Testis (tissue), 3 donors: ENCODE measurements around the gene RAPGEF4. TPM values are rescaled to one million over a fixed set of nuclear protein-coding genes. Genes with fewer than 3 reads are reported as not detected.

Source experiments
- DNase-seq: peaks from one replicate; pipeline ENCODE4 v3.0.0-alpha.2; 2019
- H3K27ac ChIP-seq, 2 donors: fragments of 200-600 bp; sonication (generic); one replicate each; pipeline ENCODE4 v1.5.1; 2019
- H3K27me3 ChIP-seq: fragments of 200-600 bp; sonication (generic); one replicate; pipeline ENCODE4 v1.5.1; 2019
- H3K36me3 ChIP-seq: fragments of 200-600 bp; sonication (generic); one replicate; pipeline ENCODE4 v1.5.1; 2017; ENCODE audit warnings: low read depth; ENCODE audit errors: missing control alignments
- H3K4me1 ChIP-seq: fragments of 200-600 bp; sonication (generic); one replicate; pipeline ENCODE4 v1.5.1; 2019
- H3K4me3 ChIP-seq, 2 donors: fragments of 200-600 bp; sonication (generic); one replicate each; pipeline ENCODE4 v1.5.1; 2017 to 2019
- H3K9me3 ChIP-seq: fragments of 200-600 bp; sonication (generic); one replicate; pipeline ENCODE4 v1.5.1; 2017
- CTCF ChIP-seq, 3 experiments: fragments of 450-650 bp in 2 of 3; fragments of 200-600 bp in 1 of 3; sonication (generic) in 1 of 3; IDR thresholded peaks; one replicate each; pipeline ENCODE4 v1.5.1; 2016 to 2019; ENCODE audit warnings: antibody characterized with exemption in 3 of 3, mild to moderate bottlenecking in 2 of 3, moderate library complexity in 1 of 3
- POLR2A ChIP-seq: fragments of 450-650 bp; IDR thresholded peaks from one replicate; pipeline ENCODE4 v1.6.1; 2017; ENCODE audit warnings: antibody characterized with exemption, mild to moderate bottlenecking, moderate library complexity
- WGBS, 2 donors: methylation state at CpG; one replicate each; pipeline ENCODE4 v1.1.5; 2018; 5-methylcytosine and 5-hydroxymethylcytosine counted together
- intact Hi-C: fragments of 100-400 bp; cut with DNase I; formaldehyde crosslinking; loops from one replicate; pipeline ENCODE4 v1.15.1; 2023; ENCODE audit warnings: low total_unique reads
- polyA plus RNA-seq: library from polyadenylated mRNA; stranded (reverse); fragments of 350-450 nt; fragmentation: Illumina TruSeq; extraction: RNeasy Lipid Tissue Mini Kit (QIAGEN cat#74804); gene quantifications from one replicate; pipeline ENCODE4 v1.2.3, GENCODE V29; 2014; ENCODE audit warnings: low read depth, low replicate concordance; ENCODE audit not compliant: insufficient read depth
- total RNA-seq, 2 donors: library from RNA; depleted of rRNA; stranded (reverse); fragments of >200 nt; gene quantifications; one replicate each; pipeline ENCODE4 v1.2.3, GENCODE V29; 2016

The RAPGEF4 gene
- total and polyA plus RNA-seq, 3 donors from 2014 or later = 14.3 to 42.6 (median 22.5) TPM

DNA sequence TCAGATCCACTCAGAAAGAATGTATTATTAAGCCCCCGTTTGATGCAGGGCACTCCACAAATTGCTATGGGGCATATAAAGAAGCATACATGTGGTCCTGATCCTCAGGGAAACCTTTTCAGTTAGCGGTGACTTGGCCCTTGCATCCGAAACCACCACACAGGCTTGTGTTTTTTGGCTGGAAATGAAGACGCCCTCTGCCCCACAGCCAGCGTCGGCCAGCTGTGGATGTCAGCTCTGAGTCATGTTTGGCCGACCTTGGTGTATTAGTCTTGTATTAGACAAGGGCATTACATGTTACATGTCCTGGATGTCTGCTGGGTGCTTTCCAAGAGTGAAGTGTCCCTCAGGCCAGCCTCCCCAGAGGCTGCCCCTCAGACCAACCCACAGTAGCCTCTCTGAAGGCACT, 232.4 kb downstream of the RAPGEF4 start:
- H3K27me3 ChIP-seq = no peaks in the 10 kb centered on the region
- intact Hi-C loops = no loop called here
- 50 to 56% methylated on average over 7 of the region's 7 CpGs for WGBS, 2 donors
- DNase-seq = peak; percentile 36
- H3K9me3 ChIP-seq = no peaks in the 10 kb centered on the region
- no peak overlapping the region for H3K27ac ChIP-seq
- H3K4me3 ChIP-seq = no peak overlapping the region
- H3K36me3 ChIP-seq = no peaks in the 10 kb centered on the region
- TF ChIP-seq CTCF (IDR thresholded peaks at IDR 0.05) (no peak), POLR2A (no peak)
- no peaks in the 10 kb centered on the region for H3K4me1 ChIP-seq

DNA sequence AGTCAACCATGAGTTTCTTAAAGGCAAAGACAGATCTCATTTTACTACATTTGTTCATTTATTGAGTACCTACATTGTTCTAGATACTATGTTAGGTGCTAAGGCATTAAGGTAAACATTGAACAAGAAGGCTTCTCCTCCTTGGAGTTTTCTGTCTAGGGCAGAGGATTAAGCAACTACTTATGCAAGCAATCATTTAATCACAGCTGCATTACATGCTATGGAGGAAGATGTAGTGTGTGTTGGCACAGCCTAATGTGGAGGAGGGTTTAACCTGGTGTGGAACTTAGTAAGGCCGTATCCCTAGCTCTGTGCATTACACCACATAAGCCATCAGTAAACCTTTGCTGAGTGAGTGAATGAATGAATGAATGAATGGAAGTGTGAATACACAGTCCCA, 233.5 kb downstream of the RAPGEF4 start:
- no peak for TF ChIP-seq CTCF (IDR thresholded peaks at IDR 0.05)
- no peak for TF ChIP-seq POLR2A
- WGBS, 2 donors = 93 to 100% methylated on average over 1 of the region's 1 CpG
- Histone ChIP-seq H3K36me3 (no peaks in the 10 kb centered on the region), H3K4me1 (no peaks in the 10 kb centered on the region), H3K27ac (no peak overlapping the region), H3K9me3 (no peaks in the 10 kb centered on the region), H3K4me3 (no peak overlapping the region), H3K27me3 (no peaks in the 10 kb centered on the region)
- intact Hi-C loops = no loop called here
- DNase-seq = no peak

DNA sequence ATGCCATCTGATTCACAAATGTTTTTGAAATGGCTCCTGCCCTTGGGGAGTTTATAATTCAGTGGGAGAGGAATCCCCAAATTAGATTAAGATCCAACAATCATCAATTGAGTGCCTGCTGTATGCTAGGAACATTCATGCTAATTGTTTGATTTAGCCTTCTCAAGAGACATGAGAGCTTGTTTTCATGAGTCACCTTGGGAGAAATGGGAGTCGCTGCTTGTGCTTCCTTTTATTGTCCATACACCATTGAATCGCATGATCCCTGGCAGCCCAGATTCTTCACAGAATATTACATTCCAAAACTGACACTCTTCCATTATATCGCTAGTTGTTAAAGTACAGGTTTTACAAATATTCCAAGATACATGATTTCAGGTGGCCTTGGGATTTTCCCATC, 234.0 kb downstream of the RAPGEF4 start:
- Histone ChIP-seq H3K4me1 (no peaks in the 10 kb centered on the region), H3K27me3 (no peaks in the 10 kb centered on the region), H3K9me3 (no peaks in the 10 kb centered on the region), H3K4me3 (no peak overlapping the region), H3K27ac (no peak overlapping the region), H3K36me3 (no peaks in the 10 kb centered on the region)
- intact Hi-C loops = no loop called here
- TF ChIP-seq POLR2A (no peak), CTCF (IDR thresholded peaks at IDR 0.05) (no peak)
- DNase-seq = no peak
- WGBS, 2 donors = 94 to 95% methylated on average over 3 of the region's 3 CpGs

DNA sequence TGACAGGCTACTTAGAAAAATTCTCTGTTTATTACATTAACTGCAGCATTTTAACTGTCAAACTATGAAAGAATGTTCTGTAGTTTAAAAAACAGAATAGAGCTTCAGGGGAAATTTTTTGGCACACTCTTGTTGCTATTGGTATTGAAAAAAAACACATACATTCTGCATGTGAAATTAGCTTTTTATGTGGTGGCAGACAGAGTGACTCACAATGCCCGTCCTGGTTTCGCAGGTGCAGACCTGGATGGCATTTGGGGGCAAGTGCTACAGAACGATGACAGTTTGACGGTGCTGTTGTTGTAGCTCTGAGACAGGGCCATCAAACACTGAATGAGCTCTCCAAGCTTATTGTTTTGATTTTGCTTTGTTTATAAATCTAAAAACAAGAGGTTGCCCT, 235.0 kb downstream of the RAPGEF4 start:
- Histone ChIP-seq H3K4me1 (no peaks in the 10 kb centered on the region), H3K36me3 (no peaks in the 10 kb centered on the region), H3K27me3 (no peaks in the 10 kb centered on the region), H3K9me3 (no peaks in the 10 kb centered on the region), H3K27ac (no peak overlapping the region), H3K4me3 (no peak overlapping the region)
- 91 to 93% methylated on average over 4 of the region's 4 CpGs for WGBS, 2 donors
- intact Hi-C loops = no loop called here
- no peak for DNase-seq
- TF ChIP-seq POLR2A (no peak), CTCF (IDR thresholded peaks at IDR 0.05) (no peak)

DNA sequence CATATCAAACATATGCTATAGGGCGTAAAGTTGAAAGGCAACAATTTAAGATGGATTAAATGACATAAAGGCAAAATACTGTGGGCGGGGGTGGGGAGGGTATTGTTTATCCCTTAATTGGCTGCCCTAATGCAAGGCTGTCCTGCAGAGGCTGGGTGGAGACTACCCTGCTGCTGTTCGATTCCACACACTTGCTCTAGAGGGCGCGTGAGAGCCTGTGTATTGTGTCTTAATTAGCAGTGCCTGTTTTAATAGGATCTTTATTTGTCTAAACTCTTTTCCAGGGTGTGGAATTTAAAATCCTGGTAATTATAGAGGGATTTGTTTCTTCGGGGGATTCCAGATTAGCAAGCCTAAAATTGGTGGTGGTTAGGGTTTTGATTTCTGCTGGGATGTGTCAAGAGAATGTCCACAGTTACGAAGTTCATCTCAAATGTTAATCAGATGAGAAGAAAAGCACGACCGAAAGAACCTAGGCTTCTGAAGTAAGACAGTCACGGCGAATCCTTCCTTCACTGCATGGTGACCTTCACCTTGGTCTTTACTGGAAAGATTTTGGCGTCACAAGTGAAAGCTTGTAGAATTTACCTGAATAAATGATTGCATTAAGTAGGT, 236.5 kb downstream of the RAPGEF4 start:
- H3K27ac ChIP-seq = no peak overlapping the region
- H3K36me3 ChIP-seq = no peaks in the 10 kb centered on the region
- H3K4me1 ChIP-seq = no peaks in the 10 kb centered on the region
- peak; percentile 29 for DNase-seq
- no peak overlapping the region for H3K4me3 ChIP-seq
- no peaks in the 10 kb centered on the region for H3K9me3 ChIP-seq
- intact Hi-C loops = no loop called here
- TF ChIP-seq POLR2A = no peak
- TF ChIP-seq CTCF (IDR thresholded peaks at IDR 0.05) = peak; percentile 5 to 53 (median 12)
- WGBS, 2 donors = 80 to 81% methylated on average over 12 of the region's 12 CpGs
- H3K27me3 ChIP-seq = no peaks in the 10 kb centered on the region
